ENCODE data around the gene TUBB4B.

TUBB4B gene

DNA sequence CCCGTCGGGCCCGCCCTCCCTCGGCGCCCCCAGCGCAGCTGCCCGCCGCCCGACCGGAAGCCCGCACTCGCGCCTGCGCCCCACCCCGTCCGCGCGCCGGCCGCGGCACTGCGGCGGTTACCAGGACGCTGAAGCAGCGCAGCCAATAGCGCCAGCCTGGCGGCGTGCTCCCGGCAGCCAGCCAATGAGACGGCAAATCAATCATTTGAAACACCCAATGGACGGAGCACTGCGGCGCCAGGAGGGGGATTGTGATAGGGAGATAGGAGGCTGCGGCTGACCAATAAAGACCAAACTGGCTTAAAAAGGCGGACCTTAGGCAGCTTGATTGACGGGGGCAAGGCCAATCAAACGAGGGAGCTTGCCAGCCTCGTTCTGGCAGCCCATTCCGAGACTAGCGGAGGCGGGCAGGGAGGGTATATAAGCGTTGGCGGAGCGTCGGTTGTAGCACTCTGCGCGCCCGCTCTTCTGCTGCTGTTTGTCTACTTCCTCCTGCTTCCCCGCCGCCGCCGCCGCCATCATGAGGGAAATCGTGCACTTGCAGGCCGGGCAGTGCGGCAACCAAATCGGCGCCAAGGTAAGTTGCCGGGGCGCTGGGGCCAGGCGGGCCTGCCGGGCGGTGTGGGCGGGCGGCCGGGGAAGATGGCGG is at the start of gene TUBB4B:
Gene TUBB4B, plus strand, starts transcription at position 447 of the 649 bp plus-strand sequence. Its CDS starts 74 bp downstream, at position 521.
- peak; percentile 99 for DNase-seq

DNA sequence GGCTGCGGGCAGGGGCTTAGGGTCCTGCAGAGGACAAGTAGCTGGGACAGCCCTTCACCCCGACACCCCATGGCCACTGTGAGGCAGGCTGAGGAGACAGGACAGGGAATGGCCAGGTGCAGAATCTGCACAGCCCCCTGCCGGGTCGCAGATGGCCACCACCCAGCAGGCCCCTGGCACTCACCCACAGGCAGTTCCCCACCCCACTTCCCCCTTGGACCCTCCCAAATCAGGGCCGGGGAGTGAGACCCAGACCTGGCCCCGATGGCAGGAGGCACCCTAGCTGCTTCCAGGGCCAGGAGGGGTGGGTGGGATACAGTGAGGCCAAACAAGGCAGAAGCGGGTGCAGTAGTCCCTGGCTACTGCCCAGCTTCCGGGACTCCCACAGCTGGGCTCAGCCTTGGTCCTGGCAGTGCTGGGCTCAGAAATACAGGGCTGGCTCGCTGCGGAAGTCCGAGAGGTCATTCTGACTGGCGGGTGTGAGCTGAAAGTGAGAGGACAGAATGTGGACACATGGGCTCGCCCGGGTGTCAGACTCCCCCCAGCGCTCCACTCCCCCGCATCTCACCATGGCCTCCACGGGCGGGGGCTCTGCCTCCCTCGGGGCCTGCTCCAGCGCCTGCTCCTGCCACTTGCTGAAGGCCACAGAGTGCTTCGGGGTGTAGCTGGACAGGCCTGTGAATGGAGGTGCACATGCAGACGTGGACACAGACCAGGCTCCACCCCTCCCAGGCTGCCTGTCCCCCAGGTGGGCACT is 49.2 kb upstream of the TUBB4B start:
- DNase-seq, result no peak

- no peak for DNase-seq
Measured at GRCh38 chr9:137192448-137192780, 48.7 kb upstream of the TUBB4B start.

DNA sequence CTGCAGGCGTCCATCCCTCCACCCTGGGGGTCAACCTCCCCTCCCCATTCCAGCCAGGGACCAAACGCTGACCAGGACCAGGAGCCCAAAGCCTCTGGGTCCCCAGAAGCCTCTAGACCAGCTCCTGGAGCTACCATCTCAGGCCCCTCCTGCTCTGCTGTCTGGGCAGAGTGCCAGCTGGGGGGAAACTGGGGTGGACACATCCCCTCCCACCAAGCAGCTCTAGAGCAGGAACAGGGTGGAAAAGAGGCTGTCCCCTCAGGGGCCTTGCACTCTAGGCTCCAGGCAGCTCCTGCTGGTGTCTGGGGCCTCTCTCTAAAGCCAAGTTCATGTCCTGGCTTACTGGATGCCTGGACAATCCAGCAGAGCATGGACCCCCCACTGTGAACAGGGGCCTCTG is 48.2 kb upstream of the TUBB4B start:
- no peak for DNase-seq

DNA sequence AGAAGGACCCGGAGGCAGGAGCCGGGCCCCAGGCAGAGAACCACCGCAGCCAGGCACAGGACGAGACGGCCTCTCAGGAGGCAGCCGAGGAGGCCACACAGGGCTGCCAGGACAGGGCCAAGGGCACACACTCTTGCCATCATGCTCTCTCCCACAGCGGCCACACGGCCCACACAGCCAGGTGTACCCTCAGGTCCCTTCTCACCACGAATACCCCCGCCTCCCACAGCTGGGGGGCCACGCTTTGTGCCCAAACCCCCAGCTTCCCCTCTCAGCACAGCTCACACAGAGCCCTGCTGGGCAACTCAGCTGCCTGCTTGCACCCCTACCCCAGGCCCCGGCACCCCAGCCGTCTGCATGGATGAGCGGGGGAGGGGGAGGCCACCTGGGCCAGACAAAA is 47.3 kb upstream of the TUBB4B start:
- no peak for DNase-seq

DNA sequence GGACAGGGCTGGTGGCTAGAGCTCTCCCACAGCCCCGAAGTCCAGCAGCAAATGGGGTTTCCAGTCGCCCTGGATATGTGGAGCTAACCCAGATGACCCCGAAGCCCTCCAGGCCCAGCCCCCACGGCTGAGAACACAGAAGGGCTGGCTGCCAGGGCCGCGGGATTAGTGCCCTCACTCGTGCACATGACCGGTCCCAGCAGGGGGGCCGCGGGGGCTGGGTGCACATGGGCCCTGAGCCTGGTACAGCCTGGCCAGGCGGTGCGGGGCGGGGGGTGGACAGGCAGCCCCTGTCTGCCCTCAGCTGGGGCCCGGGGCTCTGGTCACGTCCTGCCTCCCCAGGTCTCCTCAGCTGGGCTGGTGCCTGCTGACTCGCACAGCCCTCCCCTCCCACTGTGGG is 46.7 kb upstream of the TUBB4B start:
- DNase-seq, result no peak

GRCh38 chr9:137194909-137195308 is 46.2 kb upstream of the TUBB4B start:
- no peak for DNase-seq

DNA sequence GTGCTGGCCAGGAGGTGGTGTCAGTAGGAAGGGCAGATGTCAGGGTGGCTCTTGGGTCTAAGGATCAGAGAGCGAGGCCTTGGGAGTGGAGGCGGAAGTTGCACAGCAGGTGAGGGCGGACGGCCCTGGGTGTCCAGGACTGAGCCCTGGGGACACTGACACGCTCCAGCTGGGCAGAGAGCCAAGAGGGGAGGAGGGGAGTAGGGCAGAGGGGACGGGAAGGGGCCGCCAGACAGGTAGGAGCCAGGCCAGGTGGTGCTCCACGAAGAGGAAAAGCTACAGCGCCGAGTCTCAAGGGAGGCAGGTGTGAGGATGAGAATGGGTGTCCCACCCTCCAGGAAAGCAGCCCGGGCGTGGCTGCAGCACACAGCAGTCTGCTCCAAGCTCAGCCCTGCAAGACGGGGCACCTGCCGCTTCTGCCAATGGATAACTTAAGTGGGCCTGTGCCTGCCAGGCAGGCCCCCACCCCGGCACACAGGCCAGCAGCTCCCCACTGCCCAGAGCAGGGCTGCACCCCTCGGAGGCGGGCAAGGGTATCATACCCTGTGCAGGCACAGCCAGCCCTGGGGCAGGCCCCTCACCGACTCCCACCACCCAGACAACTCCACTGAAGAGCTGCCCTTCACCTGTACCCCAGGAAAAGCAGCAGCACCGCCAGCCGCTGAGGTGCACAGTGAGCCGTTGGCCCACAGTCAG is 45.4 kb upstream of the TUBB4B start:
- peak; percentile 95 for DNase-seq

DNA sequence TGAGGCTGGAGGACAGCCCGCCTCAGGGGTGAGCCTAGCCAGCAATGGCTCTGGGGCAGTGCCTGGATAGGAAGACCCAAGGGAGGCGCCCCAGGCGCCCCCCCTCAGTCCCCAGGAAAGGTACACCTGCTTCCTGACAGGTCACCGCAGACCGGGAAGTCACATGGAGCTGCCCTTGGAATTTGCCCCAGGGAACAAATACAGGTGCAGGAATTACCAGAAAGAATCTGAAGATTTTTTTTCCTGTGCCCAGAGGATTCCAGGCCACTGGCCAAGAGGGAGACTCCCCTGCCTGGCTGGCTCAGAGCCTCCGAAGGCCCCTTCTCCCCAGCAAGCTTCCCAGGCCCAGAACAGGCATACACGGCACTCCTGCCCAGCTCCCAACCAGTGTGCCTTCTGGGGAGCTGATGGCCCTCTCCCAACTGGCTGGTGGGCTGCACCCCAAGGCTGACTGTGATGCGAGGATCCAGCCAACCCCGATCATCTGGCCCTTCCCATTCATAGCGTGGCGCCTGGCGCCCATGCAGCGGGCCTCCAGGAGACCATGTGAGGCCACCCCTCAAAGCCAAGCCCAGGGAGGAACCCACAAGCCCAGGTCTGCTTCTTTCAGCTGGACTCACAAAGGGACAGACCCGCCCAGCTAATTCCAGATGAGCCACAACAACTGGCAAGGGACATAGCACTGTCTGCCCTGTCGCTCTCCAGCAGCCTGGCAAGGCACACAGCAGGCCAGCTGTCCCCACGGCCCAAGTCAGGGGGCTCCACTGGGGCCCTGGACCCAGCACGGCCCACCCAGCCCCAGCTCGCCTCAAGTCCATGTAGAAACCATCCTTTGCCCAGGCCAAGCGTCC is 42.8 kb upstream of the TUBB4B start:
- DNase-seq, result no peak

GRCh38 chr9:137198902-137199283 is 42.2 kb upstream of the TUBB4B start:
- DNase-seq, result no peak

DNA sequence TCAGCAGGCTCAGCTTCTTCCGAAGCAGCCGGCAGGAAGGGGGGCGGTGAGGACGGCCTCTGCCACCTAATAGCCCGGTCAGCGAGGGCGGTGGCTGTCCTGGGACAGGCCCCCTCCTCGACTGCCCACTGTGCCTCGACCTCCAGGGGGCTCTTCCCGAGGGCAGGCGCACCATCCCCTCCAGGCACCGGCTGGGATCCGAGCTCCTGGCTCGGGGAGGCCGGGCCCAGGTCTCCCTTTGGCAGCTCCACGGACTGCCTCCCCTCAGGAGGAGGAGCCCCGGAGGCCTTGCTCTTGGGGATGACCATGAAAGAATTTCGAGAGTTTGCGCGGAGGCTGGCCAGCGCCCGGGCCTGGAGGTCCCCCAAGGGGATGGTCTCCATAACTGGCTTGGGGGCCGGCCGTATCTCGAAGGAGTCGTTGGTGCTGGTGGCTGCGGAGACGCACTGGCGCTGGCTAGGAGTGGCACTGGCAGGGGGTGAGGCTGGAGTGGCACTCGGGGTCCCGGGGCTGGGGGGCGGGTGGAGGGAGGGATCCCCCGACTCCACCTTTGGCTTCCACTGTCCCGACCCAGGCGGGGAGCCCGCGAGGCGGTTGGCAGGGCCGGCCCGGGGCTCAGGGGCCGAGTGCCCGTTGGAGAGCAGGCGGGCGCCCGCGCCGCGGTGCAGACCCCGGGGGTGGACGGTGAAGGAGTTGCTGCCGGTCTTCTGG is 41.5 kb upstream of the TUBB4B start:
- DNase-seq, result no peak

DNA sequence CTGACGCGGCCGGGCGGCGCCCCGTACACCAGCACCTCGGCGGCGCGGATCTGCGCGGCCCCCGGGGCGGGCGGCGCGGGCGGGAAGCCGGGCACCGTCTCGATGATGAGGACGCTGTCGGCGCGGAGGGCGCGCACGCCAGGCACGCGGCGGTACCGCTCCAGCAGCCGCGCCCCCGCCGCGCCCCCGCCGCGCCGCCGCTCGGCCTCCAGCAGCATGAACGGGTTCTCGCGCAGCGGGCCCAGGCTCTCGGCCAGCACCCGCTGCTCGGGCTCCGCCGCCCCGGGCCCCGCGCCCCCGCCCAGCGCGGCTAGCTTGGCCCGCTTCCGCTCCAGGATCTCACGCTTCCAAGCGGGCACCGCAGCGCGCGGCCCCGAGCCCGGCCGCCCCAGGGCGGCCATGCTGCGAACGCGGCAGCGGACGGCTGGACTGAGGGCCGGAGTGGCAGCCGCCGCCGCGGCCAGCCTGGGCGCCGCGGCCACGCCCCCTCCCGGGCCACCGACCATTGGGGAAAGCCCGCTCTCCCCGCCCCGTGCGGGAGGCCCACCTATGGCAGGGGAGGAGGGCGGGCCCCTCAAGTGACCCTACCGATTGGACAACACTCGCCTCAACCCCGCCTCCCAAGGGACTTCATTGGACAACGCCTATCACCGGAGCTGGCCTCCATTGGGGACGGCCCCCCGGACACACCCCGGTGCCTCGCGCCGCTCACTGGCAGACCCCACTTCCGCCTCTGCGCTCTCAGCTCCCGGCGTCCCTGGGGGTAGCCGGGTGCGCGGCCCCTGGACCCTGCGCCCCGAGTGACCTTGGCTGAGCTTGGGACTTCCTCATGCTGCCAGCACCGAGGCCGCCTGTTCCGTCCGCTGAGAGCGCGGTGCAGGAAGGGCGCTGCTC is 40.5 kb upstream of the TUBB4B start, which contains the start of gene TPRN:
Gene TPRN, minus strand, starts transcription at position 431 of the 894 bp plus-strand sequence. Its CDS starts 30 bp downstream, at position 401.
- DNase-seq, result peak; percentile 100

- DNase-seq, result no peak
Measured at GRCh38 chr9:137201205-137201868, 39.8 kb upstream of the TUBB4B start.

DNA sequence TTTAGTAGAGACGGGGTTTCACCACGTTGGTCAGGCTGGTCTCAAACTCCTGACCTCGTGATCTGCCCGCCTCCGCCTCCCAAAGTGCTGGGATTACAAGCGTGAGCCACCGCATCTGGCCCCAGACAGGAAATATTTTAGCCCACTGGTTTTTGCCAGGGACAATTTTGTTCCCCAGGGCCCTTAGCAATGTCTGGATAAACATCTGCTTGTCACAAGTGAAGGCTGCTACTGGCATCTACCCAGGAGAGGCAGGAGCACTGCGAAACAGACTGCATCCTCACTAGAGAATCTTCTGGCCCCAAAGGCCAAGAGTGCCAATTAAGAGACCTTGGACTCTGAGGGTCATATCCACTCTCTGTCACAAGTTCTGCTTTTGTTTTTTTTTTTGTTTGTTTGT is 38.1 kb upstream of the TUBB4B start:
- DNase-seq, result no peak

DNA sequence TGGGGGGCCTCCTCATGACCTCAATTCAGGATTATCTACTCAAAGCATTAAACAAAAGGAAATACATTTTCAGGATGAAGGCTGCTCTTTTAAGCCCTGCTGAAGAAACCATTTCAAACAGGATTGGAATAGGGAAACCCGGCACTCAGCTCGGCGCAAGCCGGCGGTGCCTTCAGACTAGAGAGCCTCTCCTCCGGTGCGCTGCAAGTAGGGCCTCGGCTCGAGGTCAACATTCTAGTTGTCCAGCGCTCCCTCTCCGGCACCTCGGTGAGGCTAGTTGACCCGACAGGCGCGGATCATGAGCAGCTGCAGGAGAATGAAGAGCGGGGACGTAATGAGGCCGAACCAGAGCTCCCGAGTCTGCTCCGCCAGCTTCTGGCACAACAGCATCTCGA is 36.4 kb upstream of the TUBB4B start:
- DNase-seq, result no peak

- DNase-seq, result peak; percentile 70
Measured at GRCh38 chr9:137205126-137206069, 35.7 kb upstream of the TUBB4B start, which contains the start of the genes NDOR1 and TMEM203. TSS of gene NDOR1 (plus strand) at chr9:137205700. CDS start at chr9:137205778, 78 bp downstream. TSS of gene TMEM203 (minus strand) at chr9:137205648. CDS start at chr9:137205414, 234 bp downstream.

GRCh38 chr9:137206602-137207001 is 34.5 kb upstream of the TUBB4B start:
- DNase-seq, result no peak

- no peak for DNase-seq
Measured at GRCh38 chr9:137211532-137211931, 29.6 kb upstream of the TUBB4B start.

DNA sequence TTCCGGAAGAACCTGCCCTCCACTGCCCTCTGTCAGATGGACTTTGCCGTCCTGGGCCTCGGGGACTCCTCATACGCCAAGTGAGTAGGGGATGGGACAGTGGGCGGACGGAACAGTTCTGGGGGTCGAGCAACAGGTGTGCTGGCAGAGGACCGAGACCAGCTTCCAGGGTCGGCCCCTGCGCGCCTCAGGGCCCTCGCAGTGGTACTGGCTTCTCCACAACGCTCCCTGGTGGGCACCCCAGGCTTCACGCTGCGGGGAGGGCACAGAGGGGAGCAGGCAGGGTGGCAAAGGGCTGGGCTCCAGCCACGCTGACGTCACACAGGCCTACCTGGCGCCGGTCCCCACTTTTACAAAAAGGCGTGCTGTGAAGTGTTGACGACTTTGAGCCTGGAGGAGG is 28.6 kb upstream of the TUBB4B start:
- DNase-seq, result no peak

All from COR-L47 (cell line).